Measurements from ENCODE around the gene UBQLN3. TPM values are rescaled to one million over a fixed set of nuclear protein-coding genes. Genes with fewer than 3 reads are reported as not detected.

UBQLN3 gene
- total RNA-seq, 6 donors from 2014 or later, result 0.29 to 2.0 (median 0.72) TPM

DNA sequence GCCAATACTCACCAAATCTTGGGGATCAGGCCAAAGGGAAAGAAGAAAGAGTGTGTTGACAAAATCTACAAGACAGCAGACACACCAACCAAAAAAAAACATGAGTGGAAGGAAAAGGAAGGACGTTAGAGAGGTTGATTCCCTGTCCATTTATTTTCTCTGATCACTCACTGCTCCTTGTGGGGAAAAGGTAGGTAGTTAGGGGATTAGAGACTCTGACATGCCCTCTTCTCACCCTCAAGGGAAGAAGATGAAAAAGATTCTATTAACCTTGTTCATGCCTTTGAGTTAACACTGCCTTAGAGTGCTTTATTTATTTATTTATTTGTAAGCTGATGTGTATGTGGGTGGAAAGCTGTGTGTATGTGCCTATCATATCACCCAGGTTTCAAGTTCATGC lies 38.7 kb upstream of the UBQLN3 start, which contains the start of gene OR52H1:
Gene OR52H1, minus strand, starts transcription at position 101 of the 400 bp plus-strand sequence. CDS start 3,035 bp downstream, outside the sequence.
- ATAC-seq (ENCODE audit: low FRiP score in 2 of 2) (no peak), DNase-seq (no peak)
- Histone ChIP-seq H3K9me3 (no peaks in the 10 kb centered on the region), H3K4me1 (no peaks in the 10 kb centered on the region), H3K36me3 (no peaks in the 10 kb centered on the region), H3K27me3 (no peaks in the 10 kb centered on the region), H3K4me3 (no peak within 1 kb of the TSS), H3K27ac (no peak within 1 kb of the TSS)
- WGBS, 2 donors, result 50 to 59% methylated on average over 1 of the region's 1 CpG
- TF ChIP-seq, protein P1, sequence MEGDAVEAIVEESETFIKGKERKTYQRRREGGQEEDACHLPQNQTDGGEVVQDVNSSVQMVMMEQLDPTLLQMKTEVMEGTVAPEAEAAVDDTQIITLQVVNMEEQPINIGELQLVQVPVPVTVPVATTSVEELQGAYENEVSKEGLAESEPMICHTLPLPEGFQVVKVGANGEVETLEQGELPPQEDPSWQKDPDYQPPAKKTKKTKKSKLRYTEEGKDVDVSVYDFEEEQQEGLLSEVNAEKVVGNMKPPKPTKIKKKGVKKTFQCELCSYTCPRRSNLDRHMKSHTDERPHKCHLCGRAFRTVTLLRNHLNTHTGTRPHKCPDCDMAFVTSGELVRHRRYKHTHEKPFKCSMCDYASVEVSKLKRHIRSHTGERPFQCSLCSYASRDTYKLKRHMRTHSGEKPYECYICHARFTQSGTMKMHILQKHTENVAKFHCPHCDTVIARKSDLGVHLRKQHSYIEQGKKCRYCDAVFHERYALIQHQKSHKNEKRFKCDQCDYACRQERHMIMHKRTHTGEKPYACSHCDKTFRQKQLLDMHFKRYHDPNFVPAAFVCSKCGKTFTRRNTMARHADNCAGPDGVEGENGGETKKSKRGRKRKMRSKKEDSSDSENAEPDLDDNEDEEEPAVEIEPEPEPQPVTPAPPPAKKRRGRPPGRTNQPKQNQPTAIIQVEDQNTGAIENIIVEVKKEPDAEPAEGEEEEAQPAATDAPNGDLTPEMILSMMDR (IDR thresholded peaks at IDR 0.05), result no peak
- no peak for TF ChIP-seq POLR2AphosphoS5 (IDR thresholded peaks at IDR 0.05)
- no peak for TF ChIP-seq EP300 (IDR thresholded peaks at IDR 0.05)
- TF ChIP-seq POLR2A (IDR thresholded peaks at IDR 0.05), result no peak

DNA sequence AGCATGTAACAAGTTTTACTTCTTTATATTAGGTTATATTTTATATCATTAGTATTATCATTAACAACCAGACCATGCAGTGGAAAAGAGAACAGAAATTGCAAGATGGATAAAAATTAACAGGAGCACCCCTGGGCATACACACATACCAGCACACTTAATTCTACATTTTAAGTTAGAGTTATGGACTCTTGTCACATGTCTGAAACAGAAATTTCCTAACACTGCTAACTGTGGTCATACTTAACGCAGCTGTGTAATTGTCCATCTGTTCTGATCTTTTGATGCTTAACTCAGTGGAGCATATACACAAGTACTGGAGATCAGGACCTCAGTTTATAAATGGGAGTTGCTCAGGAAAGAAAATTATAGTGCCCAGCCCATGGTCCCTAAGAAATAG lies 38.2 kb upstream of the UBQLN3 start:
- no peak for DNase-seq
- TF ChIP-seq POLR2AphosphoS5 (IDR thresholded peaks at IDR 0.05) (no peak), POLR2A (IDR thresholded peaks at IDR 0.05) (no peak), EP300 (IDR thresholded peaks at IDR 0.05) (no peak)
- TF ChIP-seq, protein P1 (IDR thresholded peaks at IDR 0.05), result no peak
- no peak for ATAC-seq (ENCODE audit: low FRiP score in 2 of 2)
- no peak overlapping the region for H3K27ac ChIP-seq
- H3K36me3 ChIP-seq, result no peaks in the 10 kb centered on the region
- no peaks in the 10 kb centered on the region for H3K4me1 ChIP-seq
- no peaks in the 10 kb centered on the region for H3K27me3 ChIP-seq
- no peak overlapping the region for H3K4me3 ChIP-seq
- no peaks in the 10 kb centered on the region for H3K9me3 ChIP-seq
- 89 to 90% methylated on average over 1 of the region's 1 CpG for WGBS, 2 donors

DNA sequence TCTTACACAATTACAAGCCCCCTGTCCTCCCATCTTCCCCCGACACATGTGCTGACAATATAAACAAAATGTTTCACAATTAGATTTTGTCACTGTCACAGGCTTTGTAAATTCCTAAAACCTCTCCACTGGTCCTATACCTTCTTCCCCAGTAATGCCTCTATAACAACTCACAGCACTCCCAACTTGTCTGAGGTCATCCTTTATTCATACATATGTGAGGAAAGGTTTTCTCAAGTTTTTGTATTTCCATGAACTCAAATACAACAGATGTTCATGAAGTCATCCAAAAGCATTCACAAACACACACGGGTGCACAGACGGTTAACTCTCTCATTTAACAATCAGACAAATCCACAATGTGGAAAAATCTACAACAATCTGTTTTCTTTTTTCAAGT lies 36.7 kb upstream of the UBQLN3 start:
- DNase-seq (no peak), ATAC-seq (ENCODE audit: low FRiP score in 2 of 2) (no peak)
- Histone ChIP-seq H3K4me1 (no peaks in the 10 kb centered on the region), H3K36me3 (no peaks in the 10 kb centered on the region), H3K9me3 (no peaks in the 10 kb centered on the region), H3K27me3 (no peaks in the 10 kb centered on the region), H3K4me3 (no peak overlapping the region), H3K27ac (no peak overlapping the region)
- 87 to 93% methylated on average over 3 of the region's 3 CpGs for WGBS, 2 donors
- TF ChIP-seq EP300 (IDR thresholded peaks at IDR 0.05) (no peak), POLR2A (IDR thresholded peaks at IDR 0.05) (no peak), POLR2AphosphoS5 (IDR thresholded peaks at IDR 0.05) (no peak)
- TF ChIP-seq, protein P1 (IDR thresholded peaks at IDR 0.05), result no peak

DNA sequence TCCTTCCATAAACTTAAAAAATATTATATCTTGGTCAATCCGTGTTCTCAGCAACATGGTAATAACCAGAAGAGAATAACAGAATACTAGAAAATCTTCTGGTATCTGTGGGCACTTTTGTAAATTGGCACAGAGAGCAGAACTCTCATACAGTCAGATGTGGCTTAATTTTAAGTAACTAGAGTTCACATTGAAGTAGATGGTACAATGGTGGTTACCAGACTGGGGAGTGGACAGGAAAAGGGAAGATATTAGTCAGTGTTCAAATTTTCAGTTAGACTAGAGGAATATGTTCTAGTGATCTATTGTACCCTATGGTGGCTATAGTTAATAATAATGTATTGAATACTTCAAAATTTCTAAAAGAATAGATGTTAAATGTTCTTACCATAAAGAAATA lies 31.7 kb upstream of the UBQLN3 start:
- ATAC-seq (ENCODE audit: low FRiP score in 2 of 2) (no peak), DNase-seq (no peak)
- WGBS, 2 donors, result 31 to 33% methylated on average over 1 of the region's 1 CpG
- H3K4me3 ChIP-seq, result no peak overlapping the region
- no peaks in the 10 kb centered on the region for H3K4me1 ChIP-seq
- TF ChIP-seq, protein P1 (IDR thresholded peaks at IDR 0.05), result no peak
- no peak for TF ChIP-seq EP300 (IDR thresholded peaks at IDR 0.05)
- TF ChIP-seq POLR2A (IDR thresholded peaks at IDR 0.05), result no peak
- TF ChIP-seq POLR2AphosphoS5 (IDR thresholded peaks at IDR 0.05), result no peak
- H3K9me3 ChIP-seq, result no peaks in the 10 kb centered on the region
- no peak overlapping the region for H3K27ac ChIP-seq
- no peaks in the 10 kb centered on the region for H3K27me3 ChIP-seq
- no peaks in the 10 kb centered on the region for H3K36me3 ChIP-seq

DNA sequence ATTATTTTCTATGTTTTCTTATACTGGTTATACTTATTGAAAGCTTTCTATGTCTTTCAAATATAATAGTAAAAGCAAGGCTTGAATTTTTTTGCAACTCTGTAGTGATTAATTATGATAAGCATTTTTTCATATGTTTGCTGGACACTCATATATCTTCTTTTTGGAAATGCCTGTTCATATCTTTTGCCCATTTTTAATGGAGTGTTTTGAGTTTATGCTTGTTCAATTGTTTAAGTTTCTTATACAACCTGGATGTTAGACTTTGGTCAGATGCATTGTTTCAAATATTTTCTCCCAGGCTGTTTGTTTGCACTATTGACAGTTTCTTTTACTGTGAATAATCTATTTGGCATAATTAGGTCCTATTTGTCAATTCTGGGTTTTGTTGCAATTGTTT lies 26.7 kb upstream of the UBQLN3 start:
- no peak overlapping the region for H3K27ac ChIP-seq
- H3K9me3 ChIP-seq, result no peaks in the 10 kb centered on the region
- H3K27me3 ChIP-seq, result no peaks in the 10 kb centered on the region
- no peak for ATAC-seq (ENCODE audit: low FRiP score in 2 of 2)
- DNase-seq, result no peak
- no peaks in the 10 kb centered on the region for H3K4me1 ChIP-seq
- H3K36me3 ChIP-seq, result no peaks in the 10 kb centered on the region
- TF ChIP-seq EP300 (IDR thresholded peaks at IDR 0.05), result no peak
- TF ChIP-seq, protein P1 (IDR thresholded peaks at IDR 0.05), result no peak
- no peak for TF ChIP-seq POLR2A (IDR thresholded peaks at IDR 0.05)
- no peak for TF ChIP-seq POLR2AphosphoS5 (IDR thresholded peaks at IDR 0.05)
- H3K4me3 ChIP-seq, result no peak overlapping the region

All from upper lobe of left lung (tissue), 6 donors.